Neural cell (in vitro differentiated cells): ENCODE measurements around the gene METTL9. TPM values are rescaled to one million over a fixed set of nuclear protein-coding genes. Genes with fewer than 3 reads are reported as not detected.

Source experiments
- H2AFZ ChIP-seq: fragments of 200-600, 300-800 bp; sonication (generic), shearing (Covaris generic); 2 replicates; pipeline ENCODE4 v1.6.0; 2014; ENCODE audit warnings: low read depth, mild to moderate bottlenecking, antibody characterized with exemption, low read length, moderate library complexity
- H3F3A ChIP-seq: fragments of 200-600 bp; shearing (Covaris generic); 2 replicates; pipeline ENCODE4 v1.6.1; 2016; ENCODE audit warnings: mild to moderate bottlenecking, moderate library complexity, mixed read lengths, antibody characterized with exemption, low read length; ENCODE audit not compliant: insufficient read depth, poor library complexity, severe bottlenecking
- H3K27ac ChIP-seq: fragments of 200-600, 300-800 bp; sonication (generic), shearing (Covaris generic); 2 replicates; pipeline ENCODE4 v1.5.1; 2014; ENCODE audit warnings: mild to moderate bottlenecking, low read length, moderate library complexity
- H3K27me3 ChIP-seq: fragments of 300-800, 200-600 bp; sonication (generic), shearing (Covaris generic); 2 replicates; pipeline ENCODE4 v1.6.0; 2014; ENCODE audit warnings: mild to moderate bottlenecking, low read depth, low read length, moderate library complexity; ENCODE audit not compliant: insufficient read depth
- H3K36me3 ChIP-seq: fragments of 300-800, 200-600 bp; sonication (generic), shearing (Covaris generic); 2 replicates; pipeline ENCODE4 v1.5.1; 2014; ENCODE audit warnings: mild to moderate bottlenecking, antibody characterized with exemption, low read length, moderate library complexity; ENCODE audit not compliant: insufficient read depth
- H3K4me2 ChIP-seq: fragments of 300-800, 200-600 bp; sonication (generic), shearing (Covaris generic); 2 replicates; pipeline ENCODE4 v1.6.0; 2014; ENCODE audit warnings: mild to moderate bottlenecking, low read length
- H3K4me3 ChIP-seq: fragments of 300-800, 200-600 bp; sonication (generic), shearing (Covaris generic); 2 replicates; pipeline ENCODE4 v1.5.1; 2014; ENCODE audit warnings: mild to moderate bottlenecking, low read length, moderate library complexity
- H3K79me2 ChIP-seq: fragments of 200-600 bp; shearing (Covaris generic); replicated peaks from 2 replicates; pipeline ENCODE4 v1.6.0; 2014; ENCODE audit warnings: mild to moderate bottlenecking, low read length, moderate library complexity; ENCODE audit not compliant: insufficient read depth
- H3K9ac ChIP-seq: fragments of 300-800, 200-600 bp; sonication (generic), shearing (Covaris generic); 2 replicates; pipeline ENCODE4 v1.6.1; 2016; ENCODE audit warnings: mild to moderate bottlenecking, low read length, mixed read lengths
- H3K9me2 ChIP-seq: fragments of 200-600 bp; shearing (Covaris generic); 2 replicates; pipeline ENCODE4 v1.6.1; 2016; ENCODE audit warnings: mild to moderate bottlenecking, low read length, mixed read lengths; ENCODE audit not compliant: insufficient read depth
- H3K9me3 ChIP-seq: fragments of 200-600, 300-800 bp; sonication (generic), shearing (Covaris generic); 2 replicates; pipeline ENCODE4 v1.6.1; 2016; ENCODE audit warnings: mild to moderate bottlenecking, mixed run types, low read length, moderate library complexity, mixed read lengths
- H4K20me1 ChIP-seq: fragments of 200-600 bp; shearing (Covaris generic); 2 replicates; pipeline ENCODE4 v1.6.1; 2016; ENCODE audit warnings: mild to moderate bottlenecking, mixed run types; ENCODE audit not compliant: insufficient read depth
- CTCF ChIP-seq: fragments of 450-650 bp; IDR thresholded peaks from 2 replicates; pipeline ENCODE4 v1.5.1; 2014; ENCODE audit warnings: antibody characterized with exemption, mild to moderate bottlenecking, moderate library complexity; ENCODE audit not compliant: poor library complexity, severe bottlenecking
- EP300 ChIP-seq: fragments of 450-650 bp; conservative IDR thresholded peaks from 2 replicates; pipeline ENCODE4 v1.6.1; 2014; ENCODE audit warnings: antibody characterized with exemption, mild to moderate bottlenecking, moderate library complexity; ENCODE audit not compliant: poor library complexity, severe bottlenecking
- EZH2 ChIP-seq: fragments of 200-600, 300-800 bp; shearing (Covaris generic), sonication (generic); IDR thresholded peaks from 2 replicates; pipeline ENCODE4 v1.6.1; 2014; ENCODE audit warnings: antibody characterized with exemption, low read length, borderline replicate concordance, mild to moderate bottlenecking; ENCODE audit not compliant: insufficient read depth, poor library complexity, severe bottlenecking
- MXI1 ChIP-seq: fragments of 450-650 bp; conservative IDR thresholded peaks from 2 replicates; pipeline ENCODE4 v1.6.1; 2014; ENCODE audit warnings: antibody characterized with exemption, mild to moderate bottlenecking; ENCODE audit not compliant: poor library complexity, severe bottlenecking
- RAD21 ChIP-seq: fragments of 450-650 bp; conservative IDR thresholded peaks from 2 replicates; pipeline ENCODE4 v1.6.1; 2014; ENCODE audit warnings: antibody characterized with exemption, mild to moderate bottlenecking, moderate library complexity
- REST ChIP-seq: IDR thresholded peaks from 2 replicates; pipeline ENCODE4 v1.6.1; 2012; ENCODE audit warnings: borderline replicate concordance
- SMC3 ChIP-seq: fragments of 450-650 bp; conservative IDR thresholded peaks from 2 replicates; pipeline ENCODE4 v1.6.1; 2014; ENCODE audit warnings: antibody characterized with exemption, mild to moderate bottlenecking, moderate library complexity; ENCODE audit not compliant: poor library complexity
- TAF1 ChIP-seq: IDR thresholded peaks from 2 replicates; pipeline ENCODE4 v1.6.1; 2012; ENCODE audit warnings: low read depth
- polyA plus RNA-seq: library from polyadenylated mRNA; depleted of rRNA; stranded (reverse); fragments of >200 nt; gene quantifications from 2 replicates; pipeline ENCODE4 v1.2.3, GENCODE V29; 2014

Gene METTL9
- polyA plus RNA-seq, 1 donor from 2014 or later = 483 TPM

GRCh38 chr16:21656795-21657768 is 57.7 kb downstream of the METTL9 start:
- Histone ChIP-seq H3K9ac (no peak overlapping the region), H3K4me2 (no peak overlapping the region), H3F3A (no peaks in the 10 kb centered on the region), H3K27ac (no peak overlapping the region), H2AFZ (no peak overlapping the region), H3K27me3 (no peaks in the 10 kb centered on the region), H3K36me3 (peaks cover 13% of the 10 kb centered on the region), H3K79me2 (no peaks in the 10 kb centered on the region), H3K4me3 (no peak overlapping the region), H3K9me3 (no peaks in the 10 kb centered on the region), H3K9me2 (no peaks in the 10 kb centered on the region), H4K20me1 (no peaks in the 10 kb centered on the region)
- TF ChIP-seq CTCF (peak; percentile 80), SMC3 (peak; percentile 64), RAD21 (peak; percentile 65), EP300 (no peak), EZH2 (no peak), REST (no peak)

- Histone ChIP-seq H3K27me3 (no peaks in the 10 kb centered on the region), H3F3A (no peaks in the 10 kb centered on the region), H3K9me2 (no peaks in the 10 kb centered on the region), H3K4me3 (no peak overlapping the region), H3K36me3 (peaks cover 8% of the 10 kb centered on the region), H3K4me2 (no peak overlapping the region), H4K20me1 (no peaks in the 10 kb centered on the region), H3K9me3 (no peaks in the 10 kb centered on the region), H3K27ac (no peak overlapping the region), H3K9ac (no peak overlapping the region), H2AFZ (no peak overlapping the region), H3K79me2 (no peaks in the 10 kb centered on the region)
- no peak for TF ChIP-seq MXI1
- TF ChIP-seq TAF1 = no peak
- TF ChIP-seq RAD21 = no peak
Observed at GRCh38 chr16:21659124-21659523, 59.7 kb downstream of the METTL9 start.
